Activated CD4-positive, alpha-beta T cell treated with anti-CD3 and anti-CD28 coated beads, Interleukin-10, Interleukin-2, amounts not matched to agents 100 ng/mL and 50 ng/mL, durations not matched to agents 16 hours and 8 hours (primary cell): ENCODE results near the gene ULBP2.
"Not testable (repeated sequence)": the region's sequence is repeated elsewhere in the genome, so short reads cannot be mapped to it uniquely, and the experiment has no call there.

Source experiments
- DNase-seq: peaks from one replicate; pipeline ENCODE4 v3.0.0-alpha.2; 2020

Gene ULBP2

DNA sequence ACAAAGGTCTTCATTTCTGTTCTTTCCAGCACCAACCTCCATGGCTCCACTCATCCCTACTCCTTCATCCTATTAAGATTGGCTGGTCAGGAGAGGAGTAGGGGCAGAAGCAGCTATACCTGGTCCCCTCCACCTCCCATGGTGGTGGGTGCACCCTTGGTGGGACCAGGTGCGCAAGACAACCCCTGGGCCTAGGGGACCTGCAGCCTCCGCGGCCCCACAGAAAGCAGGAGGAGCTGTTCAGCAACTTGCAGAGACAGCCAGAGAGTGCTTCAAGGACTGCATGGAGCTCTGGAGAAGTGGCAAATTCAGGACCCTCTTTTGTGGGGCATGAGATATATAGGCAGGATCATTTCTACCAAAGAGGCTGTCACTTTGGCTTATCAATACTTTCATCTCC, 9.8 kb downstream of the ULBP2 start:
- DNase-seq = no peak

DNA sequence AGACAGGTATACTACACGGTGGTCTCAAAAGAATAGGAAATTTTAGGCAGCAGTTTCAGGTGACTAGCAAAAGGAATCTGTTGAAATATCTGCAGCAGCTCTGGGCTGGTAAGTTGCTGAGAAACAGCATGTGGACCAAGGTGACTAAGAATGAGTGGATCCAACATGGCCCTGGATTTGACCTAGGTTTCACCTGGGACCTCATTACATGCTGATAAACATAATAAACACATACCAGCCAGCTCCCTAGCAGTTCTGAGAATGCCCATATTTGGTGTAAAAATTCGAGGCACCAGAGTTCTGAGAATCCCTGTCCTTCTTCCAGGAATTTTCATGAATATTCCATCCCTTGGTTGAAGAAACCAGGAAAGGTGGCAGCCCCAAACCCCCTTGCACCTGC, 11.6 kb downstream of the ULBP2 start:
- not testable (repeated sequence) for DNase-seq

DNA sequence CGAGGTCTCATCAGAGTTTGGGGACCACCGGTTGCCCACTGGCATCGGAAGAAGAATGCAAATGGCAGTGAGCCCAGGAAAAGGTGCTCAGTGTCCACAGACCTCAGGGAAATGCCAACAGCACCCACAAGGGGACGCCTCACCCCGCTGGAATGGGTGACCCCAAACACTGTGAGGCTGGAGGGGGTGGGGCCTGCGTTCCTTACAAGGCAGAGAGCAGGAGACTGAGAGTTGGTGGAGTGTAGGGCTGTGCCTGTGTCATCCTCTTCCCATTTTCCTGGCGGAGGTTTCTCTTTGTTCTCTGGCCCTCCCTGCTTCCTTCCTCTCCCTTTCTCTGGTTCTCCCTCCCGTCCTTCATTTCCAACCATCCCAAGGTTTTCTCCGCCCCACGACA, 12.1 kb downstream of the ULBP2 start:
- DNase-seq = not testable (repeated sequence)

DNA sequence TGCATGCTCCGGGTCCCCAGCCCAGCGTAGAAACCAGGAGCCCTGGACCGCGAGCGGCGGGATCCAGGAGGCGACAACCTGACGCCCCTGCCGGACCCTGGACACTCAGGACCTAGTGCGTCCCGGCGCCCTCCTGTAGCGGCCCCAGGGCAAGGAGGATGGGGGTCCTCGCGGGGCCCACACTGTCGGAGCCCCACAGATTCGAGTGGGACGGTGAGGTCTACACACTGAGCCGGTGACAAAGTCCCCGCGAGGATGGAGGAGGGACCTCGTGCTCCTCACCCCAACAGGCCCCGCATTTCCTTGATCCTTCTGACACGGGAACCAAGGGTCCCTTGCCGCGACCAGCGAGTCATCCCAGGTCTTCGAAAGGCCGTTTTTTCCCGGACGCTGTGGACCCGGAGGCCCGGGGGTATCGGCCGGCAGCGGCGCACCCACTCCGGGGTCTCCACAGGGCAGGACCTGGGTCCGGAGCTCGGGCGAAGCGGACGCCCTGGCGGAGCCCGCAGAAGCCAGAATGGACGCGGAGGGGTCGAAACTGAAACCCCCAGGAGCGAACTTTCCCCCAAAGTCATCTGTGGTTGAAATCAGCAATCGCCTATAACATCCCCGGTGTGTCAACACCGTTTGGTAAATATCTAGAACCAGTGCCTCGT, 12.6 kb downstream of the ULBP2 start:
- DNase-seq = not testable (repeated sequence)

DNA sequence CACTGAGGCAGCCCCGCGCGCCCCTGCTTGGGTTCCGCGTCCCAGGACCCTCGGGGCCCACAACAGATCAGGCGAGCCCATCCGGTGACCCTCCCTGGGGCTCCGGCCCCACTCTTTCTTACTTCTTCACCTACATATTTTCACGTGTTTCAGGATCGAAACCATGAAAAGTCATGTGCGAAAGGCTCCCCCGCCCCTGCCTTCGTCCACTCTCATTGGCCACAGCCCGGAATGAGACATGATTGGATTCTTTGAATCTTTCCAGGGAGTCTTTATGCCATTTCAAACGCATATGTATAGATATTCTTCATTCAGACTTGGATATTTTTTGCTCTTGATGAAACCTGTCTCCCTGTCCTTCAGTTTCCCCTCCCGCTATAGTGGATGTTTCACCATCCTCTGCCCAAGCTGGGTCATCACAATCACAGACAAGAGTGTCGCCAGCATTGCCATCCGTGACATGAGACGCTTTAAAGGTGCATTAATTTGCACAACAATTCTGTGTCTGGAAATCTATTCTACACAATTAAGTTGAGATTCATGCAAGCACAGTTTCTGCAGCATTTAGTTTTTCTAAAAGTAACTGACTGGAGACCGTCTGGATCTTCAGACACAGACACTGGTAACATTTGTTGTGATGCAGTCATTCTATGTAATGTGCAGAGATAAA, 13.3 kb downstream of the ULBP2 start:
- DNase-seq = not testable (repeated sequence)

DNA sequence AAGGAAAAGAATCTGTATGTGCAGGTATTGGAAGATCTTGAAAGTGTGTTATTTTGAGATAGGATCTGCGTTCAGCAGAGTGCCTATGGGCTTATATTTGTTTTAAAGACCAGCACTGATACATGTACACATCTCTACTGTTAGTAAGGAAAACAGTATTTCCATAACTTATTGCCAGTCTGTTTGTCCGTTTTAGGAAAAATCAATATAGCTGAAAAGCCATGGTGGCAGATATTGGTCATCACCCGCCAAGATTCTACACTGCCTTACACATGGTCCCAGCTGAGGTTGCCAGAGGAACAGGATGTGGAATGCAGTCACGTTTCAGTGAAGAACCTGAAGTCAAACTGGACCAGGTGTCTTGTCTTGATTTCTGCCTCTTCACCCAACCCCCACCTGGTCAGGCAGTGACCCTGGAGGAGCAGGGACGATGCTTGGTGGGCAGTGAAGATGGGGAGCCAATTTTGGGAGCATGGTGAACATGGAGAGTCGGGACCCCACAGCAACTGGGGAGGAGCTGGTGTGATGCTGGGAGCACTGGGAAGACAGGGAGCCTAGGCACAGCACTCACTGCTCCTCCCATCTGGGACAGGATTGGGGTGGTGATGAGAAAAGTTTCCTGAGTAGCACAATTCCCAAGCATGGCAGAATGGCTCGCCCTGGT, 14.0 kb downstream of the ULBP2 start:
- DNase-seq = not testable (repeated sequence)

DNA sequence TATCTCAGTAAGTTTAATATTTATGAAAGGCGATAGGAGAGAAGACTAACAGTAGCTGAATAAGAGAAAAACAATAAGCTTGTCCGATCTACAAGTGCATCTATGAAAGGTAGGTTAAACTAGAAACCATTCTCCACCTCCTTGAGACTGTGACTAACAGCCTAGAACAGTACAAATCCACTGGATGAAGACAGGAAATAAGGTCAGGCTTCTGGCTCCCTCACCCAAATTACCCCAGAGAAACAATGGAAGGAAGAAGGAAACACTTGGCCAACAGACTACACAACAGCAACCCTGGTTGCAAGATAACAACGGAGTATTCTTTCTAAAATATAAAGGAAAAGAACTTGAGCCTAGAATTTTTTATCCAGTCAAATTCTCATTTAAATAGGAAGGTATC, 16.3 kb downstream of the ULBP2 start:
- not testable (repeated sequence) for DNase-seq

DNA sequence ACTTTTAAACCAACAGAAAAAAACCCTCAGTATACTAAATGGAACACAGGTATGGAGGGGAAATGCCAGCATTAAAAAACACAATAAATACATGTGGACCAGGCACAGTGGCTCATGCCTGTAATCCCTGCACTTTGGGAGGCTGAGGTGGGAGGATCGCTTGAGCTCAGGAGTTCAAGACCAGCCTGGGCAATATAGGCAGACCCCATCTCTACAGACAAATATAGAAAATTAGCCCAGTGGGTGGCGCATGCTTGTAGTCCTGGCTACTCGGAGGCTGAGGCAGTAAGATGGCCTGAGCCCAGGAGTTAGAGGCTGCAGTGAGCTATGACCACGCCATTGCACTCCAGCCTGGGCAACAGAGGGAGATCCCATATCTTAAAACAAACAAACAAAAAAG, 18.0 kb downstream of the ULBP2 start:
- not testable (repeated sequence) for DNase-seq

DNA sequence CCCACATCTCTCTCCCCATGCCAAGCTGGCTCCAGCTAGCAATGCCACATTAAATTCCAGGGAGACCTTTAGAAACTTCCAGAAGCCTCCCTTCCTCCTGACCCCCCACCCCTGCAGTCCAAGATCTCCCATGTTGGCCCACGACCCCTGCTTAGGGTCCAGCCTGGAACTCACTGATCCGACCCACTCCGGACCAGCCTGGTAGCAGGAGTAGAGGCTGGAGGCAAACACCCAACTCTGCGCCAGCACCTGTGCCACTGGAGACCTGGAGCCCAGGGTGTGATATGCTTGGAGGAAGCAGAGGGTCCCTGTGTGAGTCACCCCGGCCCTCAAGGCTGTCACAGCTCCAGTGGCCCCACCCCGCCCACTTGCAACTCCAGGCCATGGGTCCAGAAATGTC, 18.7 kb downstream of the ULBP2 start:
- DNase-seq = no peak

DNA sequence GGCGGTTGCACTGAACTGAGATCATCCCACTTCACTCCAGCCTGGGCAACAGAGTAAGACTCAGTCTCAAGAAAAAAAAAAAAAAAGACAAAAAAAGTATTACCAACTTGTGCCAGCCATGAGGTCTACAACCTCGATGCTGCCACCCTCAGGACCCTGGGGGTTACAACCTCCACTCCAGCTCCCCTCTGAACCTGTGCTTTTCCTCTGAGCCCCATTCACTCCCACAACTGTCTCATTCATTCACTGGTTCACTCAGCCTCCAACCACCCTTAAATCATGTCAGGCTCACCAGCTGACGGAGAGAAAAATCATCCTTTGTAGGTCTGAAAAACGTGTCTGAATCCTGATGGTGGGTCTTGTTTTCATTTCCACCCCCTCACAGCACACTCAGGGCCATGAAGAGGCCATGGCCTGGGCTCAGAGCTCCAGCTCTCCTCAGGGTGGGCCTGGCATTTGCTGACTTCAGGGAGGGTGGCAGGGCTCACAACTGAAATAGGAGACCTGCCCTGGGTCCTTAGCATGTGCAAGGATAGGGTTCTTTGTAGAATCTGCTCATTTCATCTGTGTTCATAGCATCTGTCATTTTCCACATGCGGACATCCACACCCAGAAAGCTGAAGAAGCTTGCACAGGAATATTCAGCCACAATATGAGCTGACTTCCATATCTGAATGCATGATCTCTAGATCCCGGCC, 20.1 kb downstream of the ULBP2 start:
- DNase-seq = peak; percentile 57

DNA sequence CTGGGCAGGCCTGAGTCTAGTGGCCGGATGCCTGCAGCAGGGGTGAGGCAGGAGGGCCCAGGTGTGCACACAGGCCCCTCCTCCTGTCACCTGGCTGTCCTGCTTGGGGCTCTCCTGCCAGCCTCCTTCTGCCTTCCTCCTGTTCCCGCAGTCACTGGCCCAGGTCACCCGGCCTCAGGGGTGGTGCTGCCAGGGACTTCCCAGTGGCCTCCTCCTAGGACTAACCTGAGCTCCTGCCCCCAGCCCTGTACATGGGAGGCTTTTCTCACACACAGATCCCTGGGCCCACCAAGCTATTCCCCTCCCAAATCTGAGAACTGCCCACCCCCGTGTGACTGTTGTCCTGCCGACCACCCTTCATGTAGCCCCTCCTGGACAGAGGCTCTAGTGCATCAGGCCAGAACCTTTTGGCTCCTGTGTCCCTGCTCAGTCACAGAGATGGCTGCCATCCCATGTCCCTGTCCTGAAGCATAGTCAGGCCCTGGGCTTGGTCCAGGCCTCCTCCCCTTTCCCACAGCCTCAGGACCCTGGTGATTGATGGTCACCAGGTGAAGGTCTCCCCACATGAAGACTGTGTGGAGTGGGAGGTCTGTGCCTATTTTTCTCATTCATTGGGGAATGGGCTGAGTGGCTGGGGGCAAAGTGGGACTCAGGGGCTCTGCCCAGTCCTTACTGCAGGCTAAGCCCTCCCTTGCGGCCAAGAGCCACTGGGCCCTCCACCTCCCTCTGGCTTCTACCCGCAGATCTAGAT, 20.8 kb downstream of the ULBP2 start:
- no peak for DNase-seq

DNA sequence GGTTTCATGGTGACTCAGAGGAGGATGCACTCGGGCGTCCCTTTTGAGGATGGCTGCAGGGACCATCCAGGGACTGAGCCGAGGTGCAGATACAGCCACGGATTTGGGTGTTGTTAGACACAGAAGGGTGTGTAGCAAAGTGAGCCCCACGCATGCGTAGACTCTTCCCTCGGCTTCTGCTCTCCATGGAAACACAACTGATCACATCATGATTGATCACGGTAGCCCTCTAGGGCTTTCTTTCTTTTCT, 21.3 kb downstream of the ULBP2 start:
- peak; percentile 60 for DNase-seq

DNA sequence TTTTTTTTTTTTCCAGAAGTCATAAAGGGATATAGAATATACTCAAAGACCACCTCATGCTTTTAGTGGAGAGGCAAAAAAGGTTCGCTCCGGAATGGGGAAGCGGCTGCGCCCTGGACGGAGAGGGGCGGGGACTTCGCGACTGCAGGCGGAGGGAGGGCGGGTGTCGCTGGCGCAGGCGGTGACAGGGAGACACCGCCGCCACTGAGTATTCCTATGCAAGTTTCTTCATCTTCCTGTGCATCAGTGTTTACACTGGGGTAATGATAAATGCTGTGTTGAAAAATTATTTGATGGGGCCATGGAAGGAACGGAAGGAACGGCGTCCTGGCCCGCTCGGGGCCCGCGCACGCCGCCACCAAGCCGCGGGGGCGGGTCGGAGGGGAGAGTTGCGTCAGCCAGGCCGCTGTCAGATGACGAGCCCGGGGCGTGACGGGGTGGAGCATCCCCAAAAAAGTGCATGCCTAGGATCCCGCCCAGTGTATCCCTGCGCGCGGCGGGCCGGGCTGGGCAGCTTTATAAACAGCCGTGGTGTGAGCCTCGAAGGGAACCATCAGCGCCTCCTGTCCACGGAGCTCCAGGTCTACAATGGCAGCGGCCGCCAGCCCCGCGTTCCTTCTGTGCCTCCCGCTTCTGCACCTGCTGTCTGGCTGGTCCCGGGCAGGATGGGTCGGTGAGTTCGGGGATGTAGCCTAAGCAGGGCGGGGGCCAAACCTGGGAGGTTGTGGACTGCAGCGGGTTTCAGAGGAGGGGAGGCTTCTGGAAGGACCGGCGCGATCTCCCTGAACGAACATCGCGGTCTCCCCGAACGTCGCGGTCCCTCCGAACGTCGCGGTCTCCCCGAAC, 21.9 kb downstream of the ULBP2 start, which contains the start of gene ULBP1:
ULBP1 (plus strand) TSS at position 482 of the 846 bp plus-strand sequence; CDS start at position 589, 107 bp downstream.
- peak; percentile 85 for DNase-seq

DNA sequence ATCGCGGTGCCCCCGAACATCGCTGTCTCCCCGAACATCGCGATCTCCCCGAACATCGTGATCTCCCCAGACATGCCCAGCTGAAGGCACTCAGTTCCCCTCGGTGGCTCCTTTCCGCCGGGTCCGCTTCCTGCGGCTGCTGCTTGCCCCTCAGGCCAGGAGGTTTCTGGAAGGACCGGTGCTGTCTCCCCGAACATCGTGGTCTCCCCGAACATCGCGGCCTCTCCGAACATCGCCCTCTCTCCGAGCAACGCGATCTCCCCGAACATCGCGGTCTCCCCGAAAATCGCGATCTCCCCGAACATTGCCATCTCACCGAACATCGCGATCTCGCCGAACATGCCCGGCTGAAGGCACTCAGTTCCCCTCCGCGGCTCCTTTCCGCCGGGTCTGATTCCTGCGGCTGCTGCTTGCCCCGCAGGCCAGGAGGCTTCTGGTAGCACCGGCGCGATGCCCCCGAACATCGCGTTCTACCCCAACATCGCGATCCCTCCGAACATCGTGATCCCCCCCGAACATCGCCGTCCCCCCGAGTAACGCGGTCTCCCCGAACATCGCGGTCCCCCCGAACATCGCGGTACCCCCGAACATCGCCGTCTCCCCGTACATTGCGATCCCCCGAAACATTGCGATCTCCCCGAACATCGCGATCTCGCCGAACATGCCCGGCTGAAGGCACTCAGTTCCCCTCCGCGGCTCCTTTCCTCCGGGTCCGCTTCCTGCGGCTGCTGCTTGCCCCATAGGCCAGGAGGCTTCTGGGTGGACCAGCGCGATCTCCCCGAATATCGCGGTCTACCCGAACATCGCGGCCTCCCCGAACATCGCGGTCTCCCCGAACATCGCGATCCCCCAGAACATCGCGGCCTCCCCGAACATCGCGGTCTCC, 22.7 kb downstream of the ULBP2 start:
- no peak for DNase-seq

DNA sequence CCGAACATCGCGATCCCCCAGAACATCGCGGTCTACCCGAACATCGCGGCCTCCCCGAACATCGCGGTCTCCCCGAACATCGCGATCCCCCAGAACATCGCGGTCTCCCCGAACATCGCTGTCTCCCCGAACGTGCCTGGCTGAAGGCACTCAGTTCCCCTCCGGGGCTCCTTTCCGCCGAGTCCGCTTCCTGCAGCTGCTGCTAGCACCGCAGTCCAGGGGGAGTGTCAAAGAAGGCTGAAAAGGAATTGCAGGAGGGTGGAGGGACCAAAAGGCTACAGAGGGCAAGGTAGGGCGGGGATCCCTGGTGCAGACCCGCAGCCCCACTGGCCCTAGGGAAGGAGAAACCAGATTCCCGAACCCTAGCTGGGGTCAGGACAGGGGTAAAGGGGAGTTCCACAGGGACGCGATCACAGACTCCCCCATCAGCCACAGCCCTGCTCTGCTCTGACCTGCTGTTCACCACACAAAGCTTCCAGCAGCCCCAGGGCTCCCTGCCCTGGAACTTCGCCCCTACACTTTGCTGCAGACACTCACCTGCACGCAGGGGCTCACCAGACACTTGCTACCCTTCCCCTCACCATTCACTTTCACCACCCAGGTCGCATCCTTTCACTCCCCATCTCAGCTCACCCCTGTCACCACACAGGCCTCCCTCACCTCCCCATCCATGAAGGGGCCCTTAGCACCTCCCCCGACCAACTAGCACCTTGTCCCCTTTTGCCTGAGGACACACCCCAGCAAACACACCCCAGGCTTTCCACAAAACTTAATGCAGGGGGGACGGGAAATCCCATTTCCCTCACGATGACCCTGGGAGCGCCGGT, 23.6 kb downstream of the ULBP2 start:
- no peak for DNase-seq

DNA sequence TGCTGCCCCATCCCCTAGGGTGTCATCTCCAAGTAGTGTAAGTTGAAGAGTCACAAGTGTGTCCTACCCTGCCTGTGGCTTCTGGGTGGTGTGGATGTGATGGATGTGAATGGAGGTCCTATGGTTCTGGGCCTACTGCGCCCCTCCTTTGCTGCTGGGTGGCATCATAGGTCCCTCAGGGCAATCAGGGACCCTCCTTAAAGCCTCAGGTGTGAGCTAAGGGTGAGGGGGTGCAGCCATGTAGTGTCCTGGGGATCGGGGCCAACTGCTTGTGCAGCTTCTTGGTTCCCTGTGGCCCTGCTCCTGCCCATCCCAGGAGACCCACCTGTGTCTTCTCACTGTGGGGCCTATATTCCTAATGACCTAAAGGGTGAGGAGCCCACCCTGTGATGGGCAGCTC, 24.5 kb downstream of the ULBP2 start:
- DNase-seq = not testable (repeated sequence)

DNA sequence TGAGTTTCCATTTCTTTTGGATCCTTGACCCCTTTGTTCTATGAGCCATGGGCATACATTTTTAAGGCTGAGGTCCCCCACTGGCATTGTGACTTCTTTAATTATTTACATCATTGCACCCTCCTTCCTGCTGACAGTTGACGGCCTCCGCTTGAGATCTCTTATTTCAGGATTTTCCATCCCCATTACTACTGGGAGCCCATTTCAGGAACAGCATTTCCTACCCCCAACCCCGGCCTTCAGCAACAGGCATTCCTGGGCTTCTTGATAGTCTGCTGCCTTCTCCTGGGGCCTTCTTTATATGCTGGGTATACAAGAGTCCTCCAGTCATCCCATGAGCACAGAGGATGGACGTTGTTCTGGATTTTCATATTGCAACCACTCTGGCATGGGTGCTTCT, 25.8 kb downstream of the ULBP2 start:
- no peak for DNase-seq

DNA sequence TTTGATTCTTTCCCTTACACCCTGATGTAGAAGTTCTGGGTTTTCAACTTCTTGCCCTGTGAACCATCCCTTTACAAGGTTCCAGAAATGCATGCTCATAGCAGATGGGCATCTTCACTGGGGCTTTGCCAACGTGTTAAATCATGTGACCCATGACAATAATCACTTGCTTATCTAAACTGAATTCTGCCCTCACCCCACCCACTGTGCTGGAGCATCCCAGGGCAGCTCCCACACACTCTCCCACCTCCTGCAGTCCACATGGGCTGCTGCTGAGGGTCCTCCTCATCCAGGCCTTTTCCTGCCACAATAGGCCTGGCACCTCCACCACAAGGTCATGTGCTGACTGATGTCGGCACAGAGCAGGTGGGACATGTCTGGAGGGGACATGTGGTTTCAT, 26.2 kb downstream of the ULBP2 start:
- DNase-seq = not testable (repeated sequence)

DNA sequence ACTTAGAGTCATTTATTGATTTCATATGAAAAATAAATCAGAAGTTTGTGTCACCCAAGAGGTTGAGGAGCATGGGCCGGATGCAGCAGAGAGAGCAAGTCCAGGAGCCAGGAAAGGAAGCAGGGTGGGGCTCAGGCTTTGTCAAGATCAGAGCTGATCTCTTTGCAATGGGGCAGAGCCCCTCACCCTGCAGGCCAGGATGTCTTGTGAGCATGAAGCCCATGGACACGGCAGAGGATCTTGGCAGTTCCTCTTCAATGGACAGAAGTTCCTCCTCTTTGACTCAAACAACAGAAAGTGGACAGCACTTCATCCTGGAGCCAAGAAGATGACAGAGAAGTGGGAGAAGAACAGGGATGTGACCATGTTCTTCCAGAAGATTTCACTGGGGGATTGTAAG, 27.1 kb downstream of the ULBP2 start:
- DNase-seq = not testable (repeated sequence)

DNA sequence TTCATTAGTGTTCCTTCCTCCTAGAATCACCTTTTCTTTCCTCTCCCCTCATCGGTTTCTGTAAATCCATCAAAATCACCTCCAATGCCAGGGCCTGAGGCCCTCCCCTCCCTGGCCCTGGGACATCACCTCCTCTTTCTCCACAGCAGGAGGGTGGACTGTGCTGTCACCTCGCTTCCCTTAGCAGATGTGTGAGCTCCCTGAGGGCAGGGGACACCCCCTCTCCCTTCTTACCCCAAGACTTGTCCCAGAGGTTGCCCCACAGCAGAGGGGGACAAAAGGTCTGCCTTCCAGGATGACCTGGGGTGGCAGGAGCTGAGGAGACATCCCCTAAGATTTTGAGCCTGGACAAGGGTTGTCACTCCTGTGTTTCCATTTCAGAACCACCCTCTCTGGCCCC, 27.8 kb downstream of the ULBP2 start:
- DNase-seq = no peak
